Caco-2 (cell line): Measurements from ENCODE around the gene SMAD7. TPM values are rescaled to one million over a fixed set of nuclear protein-coding genes. Genes with fewer than 3 reads are reported as not detected.
A peak's percentile ranks its signal among the peaks of the same experiment; 100 is the strongest.

Source experiments
- BruUV-seq: library from RNA; stranded (reverse); fragments of 400-500 nt; replicated peaks from 2 replicates; lab custom pipeline; 2021; lab: Mats Ljungman, UMichigan
- CTCF ChIA-PET: fragments of 300-600 bp; sonication (Branson Sonifier 250); formaldehyde crosslinking; loops from one replicate; lab custom pipeline; 2022; ENCODE audit warnings: antibody characterized with exemption; lab: Charles Lee
- POLR2A ChIA-PET: fragments of 300-600 bp; sonication (Branson Sonifier 250); formaldehyde crosslinking; loops from one replicate; lab custom pipeline; 2022; ENCODE audit warnings: antibody characterized with exemption; lab: Charles Lee
- DNase-seq, 2 experiments: peaks; one replicate each; pipeline versions ENCODE4 v3.0.0 to v3.0.0-alpha.2; 2020 to 2022
- H3K27me3 ChIP-seq: replicated peaks from 2 replicates; pipeline ENCODE4 v1.6.0; 2011; ENCODE audit warnings: low read length; ENCODE audit not compliant: control insufficient read depth, insufficient read depth
- H3K36me3 ChIP-seq: 2 replicates; pipeline ENCODE4 v1.5.1; 2011; ENCODE audit warnings: low read length; ENCODE audit not compliant: control insufficient read depth, insufficient read depth
- H3K4me1 ChIP-seq: fragments of 250-450 bp; sonication (Bioruptor Pico); 2 replicates; pipeline ENCODE4 v1.5.1; 2020; ENCODE audit warnings: mild to moderate bottlenecking
- H3K4me3 ChIP-seq: 2 replicates; pipeline ENCODE4 v1.5.1; 2011; ENCODE audit warnings: low read depth, mild to moderate bottlenecking, control low read depth, low read length
- H3K9me3 ChIP-seq: fragments of 250-450 bp; sonication (Bioruptor Pico); 2 replicates; pipeline ENCODE4 v1.5.1; 2020; ENCODE audit warnings: mild to moderate bottlenecking, moderate library complexity
- H3K27ac Mint-ChIP-seq: one replicate; pipeline ENCODE4 v1.8.0; 2022; ENCODE audit warnings: mixed read lengths; ENCODE audit not compliant: unreplicated experiment
- H3K27me3 Mint-ChIP-seq: one replicate; pipeline ENCODE4 v1.8.0; 2022; ENCODE audit warnings: mixed read lengths; ENCODE audit not compliant: insufficient read depth, unreplicated experiment
- H3K36me3 Mint-ChIP-seq: one replicate; pipeline ENCODE4 v1.8.0; 2022; ENCODE audit warnings: mild to moderate bottlenecking, mixed read lengths; ENCODE audit not compliant: insufficient read depth, unreplicated experiment
- H3K4me1 Mint-ChIP-seq: one replicate; pipeline ENCODE4 v1.8.0; 2022; ENCODE audit warnings: low read depth, mixed read lengths; ENCODE audit not compliant: unreplicated experiment
- H3K4me3 Mint-ChIP-seq: one replicate; pipeline ENCODE4 v1.8.0; 2022; ENCODE audit warnings: mild to moderate bottlenecking, moderate library complexity, mixed read lengths; ENCODE audit not compliant: unreplicated experiment
- H3K9me3 Mint-ChIP-seq: one replicate; pipeline ENCODE4 v1.8.0; 2022; ENCODE audit warnings: mixed read lengths; ENCODE audit not compliant: unreplicated experiment
- CTCF ChIP-seq, 2 experiments: fragments of 200-600 bp in 1 of 2; IDR thresholded peaks; 1 replicate in 1 of 2; 2 replicates in 1 of 2; pipeline versions ENCODE4 v1.5.1 to v1.8.0; 2011 to 2022; ENCODE audit warnings: antibody characterized with exemption in 1 of 2, control low read depth in 1 of 2, inconsistent platforms in 1 of 2, low read depth in 1 of 2, low read length in 1 of 2, mild to moderate bottlenecking in 1 of 2, moderate library complexity in 1 of 2; ENCODE audit not compliant: insufficient read depth in 1 of 2, severe bottlenecking in 1 of 2, unreplicated experiment in 1 of 2
- intact Hi-C: fragments of 100-400 bp; cut with micrococcal nuclease; formaldehyde crosslinking; loops from one replicate; pipeline ENCODE4 v1.10.0; 2022; ENCODE audit not compliant: unreplicated experiment
- total RNA-seq: library from RNA; stranded (reverse); gene quantifications from 2 replicates; pipeline ENCODE4 v1.2.3, GENCODE V29; 2022

The SMAD7 gene
- total RNA-seq, 1 experiment from 2014 or later, result 9.3 TPM

DNA sequence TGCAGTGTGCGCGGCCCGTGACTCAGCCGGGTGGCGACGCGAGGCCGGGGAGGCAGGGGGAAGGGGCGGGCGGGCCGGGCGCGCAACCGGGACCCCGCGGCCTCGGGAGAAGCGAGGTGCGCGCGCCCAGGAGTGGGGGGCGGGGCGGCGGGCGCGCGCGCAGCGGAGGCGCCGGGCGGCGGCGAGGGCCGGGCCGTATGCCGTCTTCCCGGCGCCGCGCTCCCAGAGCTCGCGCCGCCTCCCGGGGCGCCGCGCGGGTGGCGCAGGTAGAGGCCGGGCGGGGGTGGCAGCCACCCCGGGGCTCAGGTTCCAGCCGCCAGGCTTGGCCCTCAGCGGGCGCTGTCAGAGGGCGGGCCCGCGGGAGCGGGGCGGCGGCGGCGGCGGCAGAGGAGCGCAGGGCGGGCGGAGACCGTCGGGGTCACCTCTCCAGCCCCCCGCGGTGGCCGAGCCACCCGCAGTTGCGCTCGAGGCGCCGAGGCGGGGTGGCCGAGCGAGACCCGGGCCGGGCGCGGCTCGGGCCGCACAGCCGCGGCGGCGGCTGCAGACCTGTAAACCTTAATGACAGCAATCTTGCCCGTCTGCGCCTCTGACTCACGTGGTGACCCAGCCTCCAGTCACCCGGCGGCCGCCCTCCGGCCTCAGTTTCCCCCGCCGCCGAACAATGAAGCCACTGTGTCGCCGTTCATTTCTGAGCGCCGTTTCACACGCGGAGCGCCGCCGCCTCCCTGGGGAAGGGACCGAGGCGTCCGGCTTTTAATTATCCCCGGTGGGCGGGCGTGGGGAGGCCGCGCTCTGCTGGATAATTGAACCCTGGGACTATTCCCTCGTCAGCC is 25.3 kb upstream of the SMAD7 start:
- ChIA-PET CTCF (interaction anchor here (0.7 kb wide), 1 partner anchor 18 kb away, joined by 3 read pairs; no protein-coding TSS in a partner anchor), POLR2A (interaction anchor here (0.6 kb wide), 1 partner anchor 611 kb away, joined by 3 read pairs; no protein-coding TSS in a partner anchor)
- peak in 1 of 2 experiments; percentile 57 for DNase-seq

DNA sequence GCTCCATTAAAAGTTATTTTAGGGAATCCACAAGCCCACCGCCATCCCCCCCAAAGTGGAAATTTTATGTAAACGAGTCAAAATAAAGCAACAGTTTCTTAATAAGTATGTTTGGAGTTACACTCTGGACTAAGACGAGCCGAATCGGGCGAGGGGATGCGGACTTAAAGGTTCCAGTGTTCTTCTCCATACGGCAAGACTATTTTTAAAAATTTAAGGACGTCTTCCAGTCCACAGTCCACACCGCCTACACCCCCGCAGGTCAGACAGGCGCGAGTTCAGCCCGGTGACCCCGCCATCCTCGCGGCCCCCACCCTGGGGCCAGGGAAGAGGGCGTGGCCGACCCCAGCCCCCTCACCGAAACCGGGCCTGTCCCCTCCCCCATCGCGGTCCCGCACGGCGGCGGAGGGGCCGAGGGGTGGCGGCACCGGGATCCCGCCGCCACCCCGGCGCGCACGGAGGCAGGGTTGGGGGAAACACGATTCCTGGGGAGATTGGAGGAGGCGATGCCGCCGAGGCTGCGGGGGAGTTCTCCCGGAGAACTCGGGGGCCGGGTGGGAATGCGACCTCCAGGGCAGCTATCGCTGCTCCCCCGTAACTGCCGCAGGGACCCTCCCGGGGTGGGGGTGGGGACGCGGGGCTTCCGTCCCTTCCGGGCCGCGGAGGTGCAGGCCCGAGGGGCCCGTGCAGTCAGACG is 24.5 kb upstream of the SMAD7 start:
- no peak for TF ChIP-seq CTCF (IDR thresholded peaks at IDR 0.05; ENCODE audit: insufficient read depth in 1 of 2, low read depth in 1 of 2, low read length in 1 of 2, severe bottlenecking in 1 of 2, unreplicated experiment in 1 of 2)
- CTCF ChIA-PET, result interaction anchor here (0.7 kb wide), 1 partner anchor 17 kb away, joined by 3 read pairs; no protein-coding TSS in a partner anchor
- no peaks in the 10 kb centered on the region for H3K9me3 Mint-ChIP-seq
- Histone ChIP-seq H3K4me3 (peak overlapping the region; percentile 27), H3K27me3 (no peaks in the 10 kb centered on the region), H3K36me3 (no peaks in the 10 kb centered on the region), H3K4me1 (peaks cover 6% of the 10 kb centered on the region), H3K9me3 (no peaks in the 10 kb centered on the region)
- no peak for DNase-seq
- H3K4me1 Mint-ChIP-seq, result no peaks in the 10 kb centered on the region
- H3K36me3 Mint-ChIP-seq, result no peaks in the 10 kb centered on the region
- intact Hi-C loops, result no loop called here
- POLR2A ChIA-PET, result interaction anchor here (0.6 kb wide), 1 partner anchor 611 kb away, joined by 3 read pairs; no protein-coding TSS in a partner anchor
- BruUV-seq, result no TSS peak
- no peak overlapping the region for H3K27ac Mint-ChIP-seq
- no peaks in the 10 kb centered on the region for H3K27me3 Mint-ChIP-seq
- no peak overlapping the region for H3K4me3 Mint-ChIP-seq

More for the DNA sequence above, 25.3 kb upstream of the SMAD7 start:
- no peak for TF ChIP-seq CTCF (IDR thresholded peaks at IDR 0.05; ENCODE audit: insufficient read depth in 1 of 2, low read depth in 1 of 2, low read length in 1 of 2, severe bottlenecking in 1 of 2, unreplicated experiment in 1 of 2)
- H3K4me3 Mint-ChIP-seq, result peak overlapping the region; percentile 74
- Histone ChIP-seq H3K27me3 (no peaks in the 10 kb centered on the region), H3K9me3 (no peaks in the 10 kb centered on the region), H3K4me1 (peaks cover 6% of the 10 kb centered on the region), H3K4me3 (peak overlapping the region; percentile 44), H3K36me3 (no peaks in the 10 kb centered on the region)
- no peaks in the 10 kb centered on the region for H3K36me3 Mint-ChIP-seq
- no TSS peak for BruUV-seq
- intact Hi-C loops, result no loop called here
- H3K27me3 Mint-ChIP-seq, result no peaks in the 10 kb centered on the region
- no peaks in the 10 kb centered on the region for H3K4me1 Mint-ChIP-seq
- no peaks in the 10 kb centered on the region for H3K9me3 Mint-ChIP-seq
- H3K27ac Mint-ChIP-seq, result no peak overlapping the region
